Dedifferentiated amniotic fluid mesenchymal stem cell (primary cell): ENCODE measurements around the gene SFMBT1.
"Not testable (repeated sequence)": the region's sequence is repeated elsewhere in the genome, so short reads cannot be mapped to it uniquely, and the experiment has no call there.

Source experiments
- DNase-seq: peaks from one replicate; pipeline ENCODE4 v3.0.0-alpha.2; 2016; ENCODE audit errors: extremely low spot score

Gene SFMBT1

GRCh38 chr3:53072653-53073552 lies 27.0 kb upstream of the SFMBT1 start:
- DNase-seq, result peak; percentile 34

DNA sequence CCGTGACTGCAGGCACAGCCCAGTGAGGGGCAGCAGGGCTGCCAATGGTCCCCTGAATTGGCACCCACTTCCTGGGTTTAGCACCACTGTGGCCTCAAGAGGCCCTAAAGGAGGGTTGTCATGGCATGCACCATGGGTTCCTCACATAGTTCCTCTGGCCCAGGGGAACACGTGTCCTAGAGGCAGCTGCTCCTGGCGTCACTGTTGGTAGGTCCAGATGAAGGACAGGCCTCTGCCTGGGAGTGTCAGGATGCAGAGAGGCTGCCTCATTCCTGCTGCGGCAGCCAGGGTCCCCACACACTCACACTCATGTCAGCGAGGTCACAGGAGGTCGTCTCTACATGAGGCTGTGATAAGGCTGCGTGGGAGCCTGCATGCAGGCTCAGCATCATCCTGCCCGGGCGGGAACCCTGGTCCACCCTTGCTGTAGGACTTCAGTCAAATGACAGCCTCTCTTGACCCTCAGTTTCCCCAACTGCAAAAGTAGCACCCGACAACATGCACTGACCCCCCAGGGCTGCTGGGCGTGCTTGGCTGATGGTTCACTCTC lies 26.1 kb upstream of the SFMBT1 start:
- DNase-seq, result no peak

- DNase-seq, result no peak
These were observed 23.7 kb upstream of the SFMBT1 start for GRCh38 chr3:53069422-53070068.

- DNase-seq, result no peak
These were observed 22.3 kb upstream of the SFMBT1 start for GRCh38 chr3:53068176-53068575.

- DNase-seq, result no peak
These were observed 21.7 kb upstream of the SFMBT1 start for GRCh38 chr3:53067567-53067966.

GRCh38 chr3:53065841-53066480 lies 20.1 kb upstream of the SFMBT1 start:
- DNase-seq, result no peak

- no peak for DNase-seq
These were observed 17.0 kb upstream of the SFMBT1 start for GRCh38 chr3:53062905-53063304.

GRCh38 chr3:53056442-53056841 lies 10.6 kb upstream of the SFMBT1 start:
- no peak for DNase-seq

GRCh38 chr3:53054233-53054632 lies 8.4 kb upstream of the SFMBT1 start:
- DNase-seq, result not testable (repeated sequence)

- no peak for DNase-seq
These were observed 6.1 kb upstream of the SFMBT1 start for GRCh38 chr3:53051929-53052328.

DNA sequence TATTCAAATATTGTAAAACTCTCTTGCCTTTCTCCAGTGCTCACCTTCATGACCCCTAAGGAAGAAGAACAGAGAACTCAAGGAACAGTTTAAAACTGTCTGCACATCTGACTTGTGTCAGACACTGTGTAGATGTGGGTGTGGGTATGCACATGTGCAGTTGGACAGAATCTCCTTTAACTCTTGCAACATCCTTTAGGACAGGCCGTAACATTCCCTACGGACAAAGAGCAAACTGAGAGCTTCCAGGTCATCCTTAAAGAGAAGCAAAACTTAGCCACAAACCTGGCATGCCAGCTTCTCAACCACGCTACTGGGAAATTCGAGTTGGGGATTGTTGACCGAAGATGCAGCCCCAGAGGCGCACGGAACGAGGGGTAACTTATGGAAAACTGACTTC lies 4.1 kb upstream of the SFMBT1 start:
- DNase-seq, result no peak

GRCh38 chr3:53046171-53047170 lies 598 bp upstream of the SFMBT1 start:
- DNase-seq, result no peak

GRCh38 chr3:53044711-53045517 lies 959 bp downstream of the SFMBT1 start:
- no peak for DNase-seq

DNA sequence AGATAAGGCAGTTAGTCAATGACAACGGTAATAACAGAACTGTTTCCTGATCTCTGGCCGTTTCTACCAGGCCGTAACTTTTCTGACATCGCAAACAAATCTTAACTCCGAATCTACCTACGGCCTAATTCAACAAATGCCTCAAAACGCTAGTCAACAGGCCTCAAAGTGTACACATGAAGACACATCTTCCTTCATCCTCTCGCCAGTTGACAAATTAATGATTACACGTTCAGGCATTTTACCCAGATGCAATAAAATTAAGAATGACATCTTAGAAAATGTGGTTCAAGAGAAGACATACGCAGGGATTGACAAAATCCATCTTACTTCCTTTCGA lies 1.5 kb downstream of the SFMBT1 start:
- DNase-seq, result no peak

- no peak for DNase-seq
These were observed 2.1 kb downstream of the SFMBT1 start for GRCh38 chr3:53043738-53044137.

DNA sequence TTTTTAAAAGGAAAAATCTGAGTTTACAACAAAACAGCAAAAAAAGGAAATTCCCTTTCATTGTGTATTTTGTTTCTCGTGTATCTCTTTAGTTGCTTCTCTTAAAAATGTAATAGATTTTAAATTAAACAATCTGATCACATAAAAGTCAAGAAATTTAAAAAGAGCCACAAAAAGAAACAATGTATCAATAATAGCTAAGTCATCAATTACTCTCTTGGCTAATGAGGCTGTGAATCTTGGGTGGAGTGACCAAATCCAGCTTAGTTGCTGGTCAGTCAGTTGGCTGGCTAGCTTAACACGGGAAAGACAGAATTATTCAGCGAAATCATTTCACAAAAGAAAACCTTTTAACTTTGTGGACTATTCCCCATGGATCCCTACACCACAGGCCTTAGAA lies 3.2 kb downstream of the SFMBT1 start:
- no peak for DNase-seq

- no peak for DNase-seq
These were observed 5.5 kb downstream of the SFMBT1 start for GRCh38 chr3:53040351-53040820.

- no peak for DNase-seq
These were observed 6.5 kb downstream of the SFMBT1 start for GRCh38 chr3:53039376-53039752.

GRCh38 chr3:53038679-53039375 lies 7.0 kb downstream of the SFMBT1 start:
- no peak for DNase-seq
